ENCODE measurements around the gene PAX7. TPM values are rescaled to one million over a fixed set of nuclear protein-coding genes. Genes with fewer than 3 reads are reported as not detected.
"Not testable (repeated sequence)": the region's sequence is repeated elsewhere in the genome, so short reads cannot be mapped to it uniquely, and the experiment has no call there.

PAX7 gene
- total RNA-seq, 2 donors from 2014 or later: not detected

DNA sequence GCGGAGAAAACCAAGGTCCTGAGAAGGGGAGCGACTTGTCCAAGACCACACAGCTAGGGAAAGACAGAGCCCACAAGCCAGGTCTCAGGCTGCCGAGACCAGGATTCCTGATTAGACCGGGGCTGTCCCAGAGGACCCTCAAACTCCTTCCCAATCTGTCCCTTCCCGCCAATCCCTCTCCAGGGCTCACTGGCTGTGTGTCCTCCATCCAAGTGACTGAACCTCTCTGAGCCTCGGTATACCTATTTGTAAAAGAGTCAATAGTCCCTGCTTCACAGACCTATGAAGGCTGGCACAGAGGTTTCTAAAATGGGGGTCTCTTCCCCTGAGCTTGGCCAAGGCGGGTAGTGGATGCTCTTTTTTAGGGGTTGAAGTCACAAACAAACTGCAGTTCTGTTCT, 56.6 kb downstream of the PAX7 start:
- Histone ChIP-seq H3K36me3 (no peaks in the 10 kb centered on the region), H3K27ac (no peak overlapping the region), H3K4me3 (no peak overlapping the region), H3K9me3 (no peaks in the 10 kb centered on the region), H3K27me3 (replicated peaks; ENCODE audit: insufficient read depth) (no peaks in the 10 kb centered on the region), H3K4me1 (ENCODE audit: control insufficient read depth in 1 of 2, low read depth in 2 of 2) (no peaks in the 10 kb centered on the region)
- TF ChIP-seq, protein P1, sequence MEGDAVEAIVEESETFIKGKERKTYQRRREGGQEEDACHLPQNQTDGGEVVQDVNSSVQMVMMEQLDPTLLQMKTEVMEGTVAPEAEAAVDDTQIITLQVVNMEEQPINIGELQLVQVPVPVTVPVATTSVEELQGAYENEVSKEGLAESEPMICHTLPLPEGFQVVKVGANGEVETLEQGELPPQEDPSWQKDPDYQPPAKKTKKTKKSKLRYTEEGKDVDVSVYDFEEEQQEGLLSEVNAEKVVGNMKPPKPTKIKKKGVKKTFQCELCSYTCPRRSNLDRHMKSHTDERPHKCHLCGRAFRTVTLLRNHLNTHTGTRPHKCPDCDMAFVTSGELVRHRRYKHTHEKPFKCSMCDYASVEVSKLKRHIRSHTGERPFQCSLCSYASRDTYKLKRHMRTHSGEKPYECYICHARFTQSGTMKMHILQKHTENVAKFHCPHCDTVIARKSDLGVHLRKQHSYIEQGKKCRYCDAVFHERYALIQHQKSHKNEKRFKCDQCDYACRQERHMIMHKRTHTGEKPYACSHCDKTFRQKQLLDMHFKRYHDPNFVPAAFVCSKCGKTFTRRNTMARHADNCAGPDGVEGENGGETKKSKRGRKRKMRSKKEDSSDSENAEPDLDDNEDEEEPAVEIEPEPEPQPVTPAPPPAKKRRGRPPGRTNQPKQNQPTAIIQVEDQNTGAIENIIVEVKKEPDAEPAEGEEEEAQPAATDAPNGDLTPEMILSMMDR (IDR thresholded peaks at IDR 0.05): no peak
- ATAC-seq (ENCODE audit: insufficient number of reproducible peaks, low FRiP score, low read depth): no peak
- DNase-seq (ENCODE audit: low spot score): no peak

DNA sequence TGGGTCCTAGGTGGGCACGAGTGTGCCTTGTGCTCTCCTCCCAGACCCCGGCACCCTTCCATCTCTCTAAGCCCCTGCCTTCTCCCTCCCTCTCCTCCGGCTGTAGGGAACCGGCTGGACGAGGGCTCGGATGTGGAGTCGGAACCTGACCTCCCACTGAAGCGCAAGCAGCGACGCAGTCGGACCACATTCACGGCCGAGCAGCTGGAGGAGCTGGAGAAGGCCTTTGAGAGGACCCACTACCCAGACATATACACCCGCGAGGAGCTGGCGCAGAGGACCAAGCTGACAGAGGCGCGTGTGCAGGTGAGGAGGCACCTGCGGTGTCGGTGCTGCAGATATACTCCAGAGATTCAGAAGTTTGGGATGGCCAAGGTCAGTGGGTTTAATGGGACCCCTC, 61.0 kb downstream of the PAX7 start:
- H3K36me3 ChIP-seq: no peaks in the 10 kb centered on the region
- no peaks in the 10 kb centered on the region for H3K27me3 ChIP-seq (replicated peaks; ENCODE audit: insufficient read depth)
- ATAC-seq (ENCODE audit: insufficient number of reproducible peaks, low FRiP score, low read depth) (no peak), DNase-seq (ENCODE audit: low spot score) (no peak)
- H3K4me1 ChIP-seq (ENCODE audit: control insufficient read depth in 1 of 2, low read depth in 2 of 2): no peaks in the 10 kb centered on the region
- no peak overlapping the region for H3K27ac ChIP-seq
- TF ChIP-seq, protein P1 (IDR thresholded peaks at IDR 0.05): no peak
- no peak overlapping the region for H3K4me3 ChIP-seq
- no peaks in the 10 kb centered on the region for H3K9me3 ChIP-seq

DNA sequence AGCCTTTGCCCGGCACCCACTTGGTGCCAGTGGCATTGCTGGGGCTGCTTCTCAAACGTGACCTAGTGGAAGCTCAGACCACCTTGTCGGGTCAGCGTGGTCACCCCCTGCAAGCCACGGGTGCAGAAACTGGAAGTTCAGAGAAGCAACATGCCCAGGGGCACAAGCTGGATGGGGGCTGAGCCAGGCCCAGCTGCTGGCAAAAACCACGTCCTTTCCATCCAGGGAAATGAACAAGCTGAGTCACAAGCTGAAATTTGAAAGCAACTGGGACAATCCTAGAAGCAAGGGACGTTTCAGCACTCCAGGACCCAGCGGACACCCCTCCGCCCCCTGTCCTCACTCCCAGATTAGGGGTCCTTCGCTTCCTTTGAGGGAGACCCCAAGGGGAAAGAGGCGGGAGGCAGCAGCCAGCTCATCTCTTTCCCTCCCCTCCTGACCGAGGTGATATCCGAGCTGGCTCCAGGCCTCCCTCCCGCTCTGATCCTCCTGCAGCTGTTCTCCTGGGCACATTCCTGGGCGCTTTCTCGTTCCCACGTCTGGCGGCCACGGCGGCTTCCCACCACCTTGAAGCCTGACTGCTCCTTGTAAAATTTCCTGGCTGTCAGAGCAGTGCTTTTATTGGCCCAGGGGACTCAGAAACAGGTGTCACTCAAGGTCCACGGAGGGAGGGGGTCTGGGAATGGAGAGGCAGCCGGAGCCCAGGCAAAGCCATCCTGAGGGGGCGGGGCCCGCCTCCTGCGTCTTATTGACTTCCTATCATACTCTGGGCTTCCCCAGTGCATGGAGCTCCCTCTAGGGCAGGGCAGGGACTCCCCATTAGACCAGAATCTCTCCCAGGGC, 62.8 kb downstream of the PAX7 start:
- DNase-seq (ENCODE audit: low spot score) (no peak), ATAC-seq (ENCODE audit: insufficient number of reproducible peaks, low FRiP score, low read depth) (no peak)
- TF ChIP-seq, protein P1 (IDR thresholded peaks at IDR 0.05): no peak
- Histone ChIP-seq H3K27ac (no peak overlapping the region), H3K4me1 (ENCODE audit: control insufficient read depth in 1 of 2, low read depth in 2 of 2) (no peaks in the 10 kb centered on the region), H3K27me3 (replicated peaks; ENCODE audit: insufficient read depth) (no peaks in the 10 kb centered on the region), H3K9me3 (no peaks in the 10 kb centered on the region), H3K4me3 (peak overlapping the region; percentile 38), H3K36me3 (no peaks in the 10 kb centered on the region)

DNA sequence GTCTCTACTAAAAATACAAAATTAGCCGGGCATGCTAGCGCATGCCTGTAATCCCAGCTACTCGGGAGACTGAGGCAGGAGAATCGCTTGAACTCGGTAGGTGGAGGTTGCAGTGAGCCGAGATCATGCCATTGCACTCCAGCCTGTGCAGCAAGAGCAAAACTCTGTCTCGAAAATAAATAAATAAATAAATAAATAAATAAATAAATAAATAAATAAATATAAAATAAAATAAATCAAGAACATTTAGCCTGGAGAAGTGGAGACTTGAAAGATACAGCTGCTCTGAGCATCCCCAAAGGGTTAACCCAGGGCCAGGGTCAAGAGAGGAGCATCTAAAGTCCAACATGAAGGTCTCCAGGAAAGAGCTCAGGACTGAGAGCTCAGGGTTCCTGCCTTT, 63.6 kb downstream of the PAX7 start:
- DNase-seq (ENCODE audit: low spot score): not testable (repeated sequence)

DNA sequence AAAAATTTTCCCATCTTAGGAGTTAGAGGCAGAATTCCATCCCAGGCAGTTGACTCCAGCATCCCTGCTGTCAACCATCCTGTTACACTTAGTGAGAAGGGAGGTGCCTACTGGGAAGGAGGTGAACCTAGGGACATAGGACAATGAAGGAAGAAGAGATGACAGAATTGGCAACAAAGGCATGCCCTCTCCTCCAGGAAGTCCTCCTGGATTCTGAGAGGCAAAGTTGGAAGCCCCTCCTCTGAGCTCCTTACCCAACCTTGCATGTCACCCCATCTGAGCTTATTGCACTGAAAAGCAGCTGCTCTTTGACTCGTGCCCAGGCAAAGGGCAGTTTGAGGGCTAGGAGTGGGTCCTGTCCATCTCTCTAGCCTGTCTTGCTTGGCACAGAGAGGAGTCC, 66.9 kb downstream of the PAX7 start:
- H3K9me3 ChIP-seq: no peaks in the 10 kb centered on the region
- DNase-seq (ENCODE audit: low spot score) (no peak), ATAC-seq (ENCODE audit: insufficient number of reproducible peaks, low FRiP score, low read depth) (no peak)
- H3K4me1 ChIP-seq (ENCODE audit: control insufficient read depth in 1 of 2, low read depth in 2 of 2): no peaks in the 10 kb centered on the region
- TF ChIP-seq, protein P1 (IDR thresholded peaks at IDR 0.05): no peak
- H3K36me3 ChIP-seq: no peaks in the 10 kb centered on the region
- H3K4me3 ChIP-seq: no peak overlapping the region
- H3K27me3 ChIP-seq (replicated peaks; ENCODE audit: insufficient read depth): no peaks in the 10 kb centered on the region
- H3K27ac ChIP-seq: no peak overlapping the region

More for the DNA sequence above, 63.6 kb downstream of the PAX7 start:
- H3K9me3 ChIP-seq; ATAC-seq (ENCODE audit: insufficient number of reproducible peaks, low FRiP score, low read depth); H3K27me3 ChIP-seq (replicated peaks; ENCODE audit: insufficient read depth); H3K36me3 ChIP-seq; H3K4me3 ChIP-seq; H3K4me1 ChIP-seq (ENCODE audit: control insufficient read depth in 1 of 2, low read depth in 2 of 2); H3K27ac ChIP-seq: not testable (repeated sequence)
